ENCODE results near the gene SCN4B.

SCN4B gene

GRCh38 chr11:118102721-118103261, 49.8 kb downstream of the SCN4B start:
- in situ Hi-C loops (cut with MboI; ENCODE audit: low sequenced_read_pairs), result no loop called here

- in situ Hi-C loops (cut with MboI; ENCODE audit: low sequenced_read_pairs), result no loop called here
These were observed 51.9 kb downstream of the SCN4B start for GRCh38 chr11:118100691-118101232.

GRCh38 chr11:118099838-118100556, 52.6 kb downstream of the SCN4B start:
- in situ Hi-C loops (cut with MboI; ENCODE audit: low sequenced_read_pairs), result no loop called here

- in situ Hi-C loops (cut with MboI; ENCODE audit: low sequenced_read_pairs), result no loop called here
These were observed 53.4 kb downstream of the SCN4B start for GRCh38 chr11:118098996-118099837.

- in situ Hi-C loops (cut with MboI; ENCODE audit: low sequenced_read_pairs), result no loop called here
These were observed 56.7 kb downstream of the SCN4B start for GRCh38 chr11:118095967-118096367.

- in situ Hi-C loops (cut with MboI; ENCODE audit: low sequenced_read_pairs), result no loop called here
These were observed 57.1 kb downstream of the SCN4B start for GRCh38 chr11:118095493-118095892.

- in situ Hi-C loops (cut with MboI; ENCODE audit: low sequenced_read_pairs), result no loop called here
These were observed 59.6 kb downstream of the SCN4B start for GRCh38 chr11:118092907-118093571.

GRCh38 chr11:118091690-118092089, 60.9 kb downstream of the SCN4B start:
- in situ Hi-C loops (cut with MboI; ENCODE audit: low sequenced_read_pairs), result no loop called here

- in situ Hi-C loops (cut with MboI; ENCODE audit: low sequenced_read_pairs), result no loop called here
These were observed 62.0 kb downstream of the SCN4B start for GRCh38 chr11:118090545-118091162.

- in situ Hi-C loops (cut with MboI; ENCODE audit: low sequenced_read_pairs), result no loop called here
These were observed 64.1 kb downstream of the SCN4B start for GRCh38 chr11:118088531-118088930.

GRCh38 chr11:118087931-118088330, 64.7 kb downstream of the SCN4B start:
- in situ Hi-C loops (cut with MboI; ENCODE audit: low sequenced_read_pairs), result no loop called here

- in situ Hi-C loops (cut with MboI; ENCODE audit: low sequenced_read_pairs), result no loop called here
These were observed 65.5 kb downstream of the SCN4B start, which contains the start of gene SMIM35 for GRCh38 chr11:118086913-118087768. TSS of gene SMIM35 (minus strand) at chr11:118086963. CDS start at chr11:118086757, 206 bp downstream.

GRCh38 chr11:118084656-118085055, 68.0 kb downstream of the SCN4B start:
- in situ Hi-C loops (cut with MboI; ENCODE audit: low sequenced_read_pairs), result no loop called here

- in situ Hi-C loops (cut with MboI; ENCODE audit: low sequenced_read_pairs), result no loop called here
These were observed 68.4 kb downstream of the SCN4B start for GRCh38 chr11:118084247-118084646.
